Activated CD4-positive, alpha-beta T cell treated with anti-CD3 and anti-CD28 coated beads, Interleukin-2, amount 50 U/mL, for 4 hours (primary cell): ENCODE measurements around the gene PFN4.
"Not testable (repeated sequence)": the region's sequence is repeated elsewhere in the genome, so short reads cannot be mapped to it uniquely, and the experiment has no call there.

Source experiments
- DNase-seq, 2 experiments: peaks; one replicate each; pipeline ENCODE4 v3.0.0-alpha.2; 2020

Gene PFN4

DNA sequence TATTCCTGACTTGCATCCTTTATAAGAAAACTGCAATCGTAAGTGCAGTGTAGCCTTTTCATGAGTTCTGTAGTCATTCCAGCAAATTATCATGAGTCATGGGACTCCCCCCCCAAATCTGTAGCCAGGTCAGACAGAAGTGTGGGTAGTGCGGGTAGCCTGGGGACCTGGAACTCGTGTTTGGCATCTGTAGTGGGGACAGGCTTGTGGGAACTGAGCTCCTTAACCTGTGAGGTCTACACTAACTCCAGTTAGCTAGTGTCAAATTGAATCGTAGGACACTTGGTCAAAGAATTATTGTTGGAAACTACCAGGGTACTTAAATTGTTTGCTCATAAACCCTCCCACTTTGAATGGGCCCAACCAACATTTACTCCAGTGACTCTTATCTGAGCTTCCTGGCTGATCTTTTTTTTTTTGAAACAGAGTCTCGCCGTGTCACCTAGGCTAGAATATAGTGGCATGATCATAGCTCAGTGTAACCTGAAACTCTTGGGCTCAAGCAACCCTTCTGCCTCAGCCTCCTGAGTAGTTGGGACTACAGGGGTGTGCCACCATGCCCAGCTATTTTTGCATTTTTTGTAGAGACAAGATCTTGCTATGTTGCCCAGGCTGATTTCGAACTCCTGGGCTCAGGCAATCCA lies 12.4 kb downstream of the PFN4 start:
- no peak for DNase-seq

GRCh38 chr2:24109431-24109830 lies 13.7 kb downstream of the PFN4 start:
- not testable (repeated sequence) for DNase-seq

GRCh38 chr2:24107336-24107735 lies 15.8 kb downstream of the PFN4 start:
- no peak for DNase-seq

DNA sequence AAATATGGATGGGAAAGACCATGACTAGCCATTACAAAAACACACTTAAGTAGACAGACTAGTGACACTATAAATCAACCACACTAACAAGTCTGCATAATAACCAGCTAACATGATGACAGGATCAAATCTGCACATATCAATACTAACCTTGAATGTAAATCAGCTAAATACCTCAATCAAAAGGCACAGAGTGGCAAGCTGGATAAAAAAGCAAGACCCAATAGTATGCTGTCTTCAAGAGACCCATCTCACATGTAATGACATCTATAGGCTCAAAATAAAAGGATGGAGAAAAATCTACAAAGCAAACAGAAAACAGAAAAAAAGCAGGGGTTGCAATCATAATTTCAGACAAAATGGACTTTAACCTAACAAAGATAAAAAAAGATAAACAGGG lies 16.3 kb downstream of the PFN4 start:
- DNase-seq: no peak

DNA sequence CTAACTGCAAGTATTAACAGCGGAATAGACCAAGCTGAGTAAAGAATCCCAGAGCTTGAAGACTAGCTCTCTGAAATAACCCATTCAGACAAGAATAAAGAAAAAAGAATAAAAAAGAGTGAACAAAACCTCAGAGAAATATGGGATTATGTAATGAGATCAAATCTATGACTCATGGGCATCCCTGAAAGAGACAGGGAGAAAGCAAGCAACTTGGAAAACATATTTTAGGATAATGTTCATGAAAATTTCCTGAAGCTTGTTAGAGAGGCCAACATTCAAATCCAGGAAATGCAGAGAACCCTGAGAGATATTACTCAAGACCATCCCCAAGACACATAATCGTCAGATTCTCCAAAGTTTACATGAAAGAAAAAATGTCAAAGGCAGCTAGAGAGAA lies 17.3 kb downstream of the PFN4 start:
- no peak for DNase-seq

DNA sequence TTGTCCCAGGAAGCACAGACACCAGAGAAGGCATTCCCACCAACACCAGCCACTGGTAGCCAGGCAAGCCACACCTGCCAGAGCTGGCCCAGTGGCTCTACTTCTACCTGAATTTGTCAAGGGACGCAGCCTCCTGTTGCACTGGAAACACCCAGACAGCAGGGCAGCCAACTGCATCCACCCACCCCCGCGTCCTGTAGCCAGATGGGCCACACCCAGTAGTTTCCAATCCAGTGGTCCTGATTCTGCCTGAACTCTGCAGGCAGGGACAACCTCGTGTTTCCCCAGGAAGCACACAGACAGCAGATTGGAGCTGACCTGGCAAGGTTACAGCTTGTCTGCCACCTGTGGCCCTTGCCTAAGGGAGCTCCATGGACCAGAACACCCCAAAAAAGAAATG lies 18.2 kb downstream of the PFN4 start:
- DNase-seq: no peak

DNA sequence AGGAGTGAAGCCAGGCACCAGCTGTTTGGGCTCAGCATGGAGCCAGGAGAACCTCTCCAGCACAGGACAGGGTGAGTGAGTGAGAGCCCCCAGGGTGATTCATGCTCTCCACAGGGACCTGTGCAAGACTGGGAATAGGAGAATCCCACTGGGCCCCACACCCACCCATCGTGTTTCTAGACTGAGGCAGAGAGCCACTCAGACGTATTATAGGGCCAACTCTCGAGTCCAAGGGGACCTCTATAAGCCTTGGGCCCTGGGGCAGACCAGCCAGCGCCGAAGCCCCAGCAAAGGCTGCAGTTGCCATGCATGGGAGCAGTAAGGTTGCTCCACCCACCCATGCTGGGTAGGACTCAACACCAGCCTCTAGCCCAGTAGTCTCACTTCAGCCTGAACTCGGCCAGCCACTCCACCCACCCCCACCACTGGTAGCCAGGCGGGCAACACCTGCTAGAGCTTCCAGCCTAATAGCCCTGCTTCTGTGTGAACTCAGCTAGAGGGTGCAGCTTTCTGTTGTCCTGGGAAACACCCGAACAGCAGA lies 19.0 kb downstream of the PFN4 start:
- DNase-seq: no peak

GRCh38 chr2:24102677-24103076 lies 20.5 kb downstream of the PFN4 start:
- no peak for DNase-seq

GRCh38 chr2:24101992-24102391 lies 21.1 kb downstream of the PFN4 start:
- no peak for DNase-seq

DNA sequence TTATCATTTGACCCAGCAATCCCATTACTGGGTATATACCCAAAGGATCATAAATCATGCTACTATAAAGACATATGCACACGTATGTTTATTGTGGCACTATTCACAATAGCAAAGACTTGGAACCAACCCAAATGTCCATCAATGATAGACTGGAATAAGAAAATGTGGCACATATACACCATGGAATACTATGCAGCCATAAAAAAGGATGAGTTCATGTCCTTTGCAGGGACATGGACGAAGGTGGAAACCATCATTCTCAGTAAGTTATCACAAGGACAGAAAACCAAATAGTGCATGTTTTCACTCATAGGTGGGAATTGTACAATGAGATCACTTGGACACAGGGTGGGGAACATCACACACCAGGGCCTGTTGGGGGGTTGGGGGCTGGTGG lies 22.4 kb downstream of the PFN4 start:
- DNase-seq: not testable (repeated sequence)

GRCh38 chr2:24095171-24095677 lies 27.9 kb downstream of the PFN4 start:
- not testable (repeated sequence) for DNase-seq

DNA sequence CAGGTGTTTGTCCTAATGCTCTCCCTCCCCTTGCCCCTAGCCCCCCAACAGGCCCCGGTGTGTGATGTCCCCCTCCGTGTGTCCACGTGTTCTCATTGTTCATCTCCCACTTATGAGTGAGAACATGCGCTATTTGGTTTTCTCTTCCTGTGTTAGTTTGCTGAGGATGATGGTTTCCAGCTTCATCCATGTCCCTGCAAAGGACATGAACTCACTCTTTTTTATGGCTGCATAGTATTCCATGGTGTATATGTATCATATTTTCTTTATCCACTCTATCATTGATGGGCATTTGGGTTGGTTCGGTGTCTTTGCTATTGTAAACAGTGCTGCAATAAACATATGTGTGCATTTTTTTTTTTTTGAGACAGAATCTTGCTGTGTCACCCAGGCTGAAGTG lies 29.9 kb downstream of the PFN4 start:
- not testable (repeated sequence) for DNase-seq

DNA sequence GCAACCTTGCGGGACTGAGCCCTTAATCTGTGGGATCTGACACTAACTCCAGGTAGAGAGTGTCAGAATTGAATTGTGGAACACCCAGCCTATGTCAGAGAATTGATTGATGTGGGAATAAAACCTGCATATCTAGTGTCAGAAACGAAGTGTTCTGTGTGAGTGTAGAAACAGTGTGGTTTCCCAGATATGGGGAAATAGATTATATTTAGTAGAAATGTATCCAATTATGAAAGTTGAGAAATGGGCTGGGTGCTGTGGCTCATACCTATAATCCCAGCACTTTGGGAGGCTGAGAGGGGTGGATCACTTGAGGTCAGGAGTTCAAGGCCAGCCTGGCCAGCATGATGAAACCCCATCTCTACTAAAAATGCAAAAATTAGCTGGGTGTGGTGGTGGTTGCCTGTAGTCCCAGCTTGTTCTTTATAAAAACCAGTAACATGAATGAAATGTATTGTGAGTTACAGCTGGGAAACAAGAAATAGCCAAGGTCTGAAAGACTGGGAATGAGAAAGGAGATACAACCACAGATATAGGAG lies 34.2 kb downstream of the PFN4 start:
- no peak for DNase-seq

GRCh38 chr2:24087032-24087431 lies 36.1 kb downstream of the PFN4 start:
- DNase-seq: no peak

DNA sequence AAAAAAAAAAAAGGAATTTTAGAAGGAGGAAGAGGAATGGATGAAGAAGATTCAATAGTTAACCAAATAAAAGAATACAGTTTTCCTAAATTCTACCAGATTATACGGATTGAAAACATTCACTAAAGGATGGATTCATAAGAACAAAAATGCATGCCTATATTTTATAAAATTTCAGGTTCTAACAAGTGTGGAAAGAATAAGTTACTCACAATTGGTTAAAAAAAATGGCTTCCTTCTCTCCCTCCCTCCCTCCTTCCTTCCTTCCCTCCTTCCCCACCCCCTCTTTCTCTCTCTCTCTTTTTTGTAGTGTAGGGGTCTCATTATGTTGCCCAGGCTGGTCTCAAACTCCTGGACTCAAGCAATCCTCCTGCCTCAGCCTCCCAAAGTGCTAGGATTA lies 36.9 kb downstream of the PFN4 start:
- no peak for DNase-seq

- DNase-seq: no peak
These were observed 38.0 kb downstream of the PFN4 start for GRCh38 chr2:24085200-24085489.

DNA sequence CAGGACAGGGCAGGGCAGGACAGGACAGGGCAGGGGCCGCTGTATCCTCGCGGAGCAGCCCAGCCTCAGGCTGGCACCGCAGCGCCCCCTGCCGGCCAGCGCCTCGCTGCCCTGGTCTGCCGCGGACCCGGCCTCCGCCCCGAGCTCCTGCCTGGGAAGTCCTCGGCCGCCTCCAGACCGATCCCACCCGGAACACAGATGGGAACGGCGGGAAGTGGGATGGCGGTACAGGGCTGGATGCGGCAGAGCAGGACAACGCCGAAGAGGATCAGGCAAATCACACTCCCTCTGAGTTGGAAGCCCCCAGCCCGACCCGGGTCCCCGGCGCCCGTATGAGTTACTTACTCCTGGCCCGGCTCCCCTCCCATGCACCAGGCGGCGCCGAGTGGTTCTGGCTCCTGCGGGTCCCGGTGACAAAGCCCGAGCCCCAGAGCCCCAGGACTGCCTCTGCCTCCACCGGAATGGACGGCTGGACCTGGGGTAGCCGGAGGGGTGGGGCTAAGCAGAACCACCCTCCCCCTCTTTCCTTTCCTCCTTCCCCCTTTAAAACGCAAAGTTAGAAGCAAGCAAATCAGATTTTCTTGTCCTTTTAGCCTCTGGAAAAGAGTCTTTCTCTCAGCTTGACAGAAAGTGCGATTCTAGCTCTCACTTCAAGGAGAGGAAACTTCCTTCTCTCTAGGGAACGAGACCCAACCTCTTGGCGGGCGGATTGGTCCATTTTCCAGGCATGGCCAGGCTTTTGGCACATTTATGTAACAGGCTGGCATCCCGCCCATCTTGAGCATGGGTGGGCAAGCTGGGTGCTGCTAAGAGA lies 38.5 kb downstream of the PFN4 start, which contains the start of gene TP53I3:
Gene TP53I3 (minus strand): TSS at position 449 of the 814 bp plus-strand sequence. CDS start 508 bp downstream, outside the sequence.
- DNase-seq: peak; percentile 71 to 73

- no peak for DNase-seq
These were observed 39.4 kb downstream of the PFN4 start for GRCh38 chr2:24083567-24084385.

DNA sequence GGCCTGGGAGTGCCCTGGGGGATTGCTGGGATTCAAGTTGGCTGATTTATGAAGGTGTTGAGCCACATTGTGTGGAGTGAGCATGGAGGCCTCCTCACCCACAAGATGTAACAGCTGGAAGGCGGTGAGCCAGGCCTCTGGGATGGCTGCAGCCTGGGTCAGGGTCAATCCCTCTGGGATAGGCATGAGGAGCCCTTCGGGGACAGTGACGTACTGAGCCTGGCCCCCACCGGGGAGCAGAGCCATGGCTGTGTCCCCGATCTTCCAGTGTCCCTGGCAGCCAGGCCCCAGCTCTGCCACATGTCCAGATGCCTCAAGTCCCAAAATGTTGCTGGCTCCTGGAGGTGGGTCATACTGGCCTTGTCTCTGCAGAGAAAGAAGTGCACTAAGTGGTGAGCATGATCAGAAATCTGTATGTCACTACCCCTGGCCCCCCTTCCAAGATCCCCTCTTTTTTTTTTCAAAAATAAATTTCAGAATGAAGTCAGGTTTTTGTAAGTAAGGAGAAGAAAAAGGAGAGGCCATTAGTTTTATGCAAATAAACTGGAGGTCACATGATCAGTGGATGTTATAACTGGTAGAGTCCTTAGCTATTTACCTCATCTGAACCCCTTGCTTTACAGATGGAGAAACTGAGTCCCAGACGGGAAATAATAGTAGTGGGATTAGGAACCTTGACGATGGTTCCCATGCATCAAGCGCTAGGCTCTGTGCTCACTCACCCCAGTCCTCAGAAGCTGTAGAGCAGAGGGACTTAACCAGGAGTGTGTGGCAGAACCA lies 40.2 kb downstream of the PFN4 start:
- no peak for DNase-seq

- no peak for DNase-seq
These were observed 42.4 kb downstream of the PFN4 start for GRCh38 chr2:24080701-24081100.

GRCh38 chr2:24077879-24078278 lies 45.3 kb downstream of the PFN4 start:
- DNase-seq: no peak

DNA sequence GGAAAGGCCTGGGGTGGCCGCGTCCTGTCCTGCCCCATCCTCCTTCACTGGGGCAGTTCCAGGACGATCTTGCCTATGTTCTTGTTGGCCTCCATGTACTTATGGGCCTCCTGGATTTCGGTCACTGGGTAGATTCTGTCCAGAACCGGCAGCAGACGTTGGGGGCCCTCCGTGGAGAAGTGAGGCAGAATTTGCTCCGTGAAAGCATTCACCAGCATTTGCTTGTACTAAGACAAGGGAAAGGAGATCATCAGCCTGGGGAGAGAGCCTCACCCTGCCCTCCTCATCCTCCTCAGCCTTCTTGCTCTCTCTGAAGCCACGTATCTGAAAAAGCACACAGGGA lies 45.6 kb downstream of the PFN4 start:
- DNase-seq: no peak
